HFF-Myc (cell line): ENCODE measurements around the gene TEX13D.
"Not testable (repeated sequence)": the region's sequence is repeated elsewhere in the genome, so short reads cannot be mapped to it uniquely, and the experiment has no call there.

ENCODE experiments used
- DNase-seq: peaks from one replicate; pipeline ENCODE4 v3.0.0-alpha.2; 2011; ENCODE audit warnings: low read depth; ENCODE audit errors: extremely low read depth
- H3K4me3 ChIP-seq: replicated peaks from 2 replicates; pipeline ENCODE4 v1.5.1; 2011; ENCODE audit warnings: low read depth, mild to moderate bottlenecking, control low read depth, low read length
- CTCF ChIP-seq: IDR thresholded peaks from 2 replicates; pipeline ENCODE4 v1.5.1; 2012; ENCODE audit warnings: mild to moderate bottlenecking, low read depth, low read length, control low read depth; ENCODE audit errors: missing control alignments

The TEX13D gene

GRCh38 chrX:124332481-124333424 lies at the start of gene TEX13D:
Gene TEX13D, plus strand, starts transcription at chrX:124332660. Its CDS starts 258 bp downstream, at chrX:124332918.
- H3K4me3 ChIP-seq = no peak within 1 kb of the TSS
- no peak for TF ChIP-seq CTCF
- DNase-seq = no peak

GRCh38 chrX:124289443-124289842 lies 43.0 kb upstream of the TEX13D start:
- H3K4me3 ChIP-seq = no peak overlapping the region
- TF ChIP-seq CTCF = no peak
- DNase-seq = no peak

- no peak overlapping the region for H3K4me3 ChIP-seq
- no peak for DNase-seq
- no peak for TF ChIP-seq CTCF
Measured at GRCh38 chrX:124293810-124294209, 38.6 kb upstream of the TEX13D start.

GRCh38 chrX:124299323-124299722 lies 33.1 kb upstream of the TEX13D start:
- DNase-seq, H3K4me3 ChIP-seq: not testable (repeated sequence)

GRCh38 chrX:124300405-124300804 lies 32.1 kb upstream of the TEX13D start:
- no peak for TF ChIP-seq CTCF
- H3K4me3 ChIP-seq = no peak overlapping the region
- DNase-seq = no peak

DNA sequence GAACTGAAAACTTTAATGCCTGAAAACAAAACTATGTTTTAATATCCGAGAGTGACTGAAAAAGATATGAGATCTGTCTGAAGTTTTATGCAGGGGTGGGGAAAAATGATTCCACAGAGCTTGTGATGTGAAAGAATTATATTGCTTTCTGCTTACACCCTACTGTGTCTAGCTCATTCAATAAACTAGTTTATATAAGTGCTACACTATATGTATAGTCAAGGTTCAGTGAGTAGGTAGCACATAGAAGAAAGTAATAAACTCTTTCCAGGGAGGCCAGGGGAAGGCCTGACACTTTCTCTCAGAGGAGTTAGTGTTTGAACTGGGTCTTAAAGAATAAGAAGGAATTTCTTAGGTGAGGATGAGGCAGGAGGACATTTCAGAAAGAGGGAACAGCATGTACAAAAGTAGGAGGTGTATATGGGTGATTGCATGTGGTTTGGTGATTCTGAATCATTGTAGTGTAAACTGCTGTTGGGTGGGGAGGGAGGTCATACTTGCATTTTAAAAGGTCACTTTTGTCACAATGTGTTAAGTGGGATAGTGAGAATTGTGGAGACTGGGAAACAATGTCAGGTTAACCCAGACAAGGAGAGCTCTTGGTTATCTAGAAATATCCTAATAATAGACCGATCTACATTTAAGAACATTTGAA lies 25.1 kb upstream of the TEX13D start:
- no peak overlapping the region for H3K4me3 ChIP-seq
- DNase-seq = no peak
- no peak for TF ChIP-seq CTCF

DNA sequence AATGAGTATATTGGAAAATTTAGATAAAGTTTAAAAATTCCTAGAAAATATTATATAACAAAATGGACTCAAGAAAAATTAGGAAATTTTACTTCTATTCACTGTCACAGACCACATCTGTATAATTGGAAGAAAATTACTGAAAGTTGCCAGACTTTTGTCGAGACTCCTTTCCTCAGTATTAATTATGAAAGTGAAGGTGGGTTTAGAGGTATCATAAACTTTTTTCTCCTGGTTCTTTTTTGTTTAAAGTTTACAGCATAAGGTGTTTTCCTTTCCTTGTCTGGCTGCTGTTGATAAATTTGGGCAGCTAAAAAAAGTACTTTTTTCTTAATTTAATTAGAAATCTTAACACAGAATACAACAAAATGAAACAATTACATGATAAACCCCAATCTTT lies 6.7 kb upstream of the TEX13D start:
- H3K4me3 ChIP-seq = no peak overlapping the region
- DNase-seq = no peak
- no peak for TF ChIP-seq CTCF
